Activated CD4-positive, alpha-beta T cell treated with anti-CD3 and anti-CD28 coated beads, Interleukin-2, amount 10 ng/mL, durations not matched to agents 7 days and 5 days (primary cell): Measurements from ENCODE around the gene CFAP65. TPM values are rescaled to one million over a fixed set of nuclear protein-coding genes. Genes with fewer than 3 reads are reported as not detected.

Experiments
- CTCF ChIA-PET: fragments of 350-600 bp; sonication (Branson Sonifier 250); formaldehyde crosslinking; loops from one replicate; lab custom pipeline; 2021; ENCODE audit warnings: antibody characterized with exemption; lab: Charles Lee
- POLR2A ChIA-PET: fragments of 350-600 bp; sonication (Branson Sonifier 250); formaldehyde crosslinking; loops from one replicate; lab custom pipeline; 2021; ENCODE audit warnings: antibody characterized with exemption; lab: Charles Lee
- DNase-seq: peaks from one replicate; pipeline ENCODE4 v3.0.0-alpha.2; 2020
- H3K27ac Mint-ChIP-seq: one replicate; pipeline ENCODE4 v1.8.0; 2021; ENCODE audit warnings: mild to moderate bottlenecking, moderate library complexity, mixed read lengths
- H3K27me3 Mint-ChIP-seq: one replicate; pipeline ENCODE4 v1.8.0; 2021; ENCODE audit warnings: mixed read lengths
- H3K36me3 Mint-ChIP-seq: one replicate; pipeline ENCODE4 v1.8.0; 2021; ENCODE audit warnings: low read depth, mixed read lengths
- H3K4me1 Mint-ChIP-seq: one replicate; pipeline ENCODE4 v1.8.0; 2021; ENCODE audit warnings: mixed read lengths
- H3K4me3 Mint-ChIP-seq: one replicate; pipeline ENCODE4 v1.8.0; 2021; ENCODE audit warnings: mild to moderate bottlenecking, moderate library complexity, mixed read lengths
- H3K9me3 Mint-ChIP-seq: one replicate; pipeline ENCODE4 v1.8.0; 2021; ENCODE audit warnings: mixed read lengths
- total RNA-seq, 2 experiments: library from RNA; stranded (reverse); gene quantifications; one replicate each; pipeline ENCODE4 v1.2.3, GENCODE V29; 2021

The CFAP65 gene
- total RNA-seq, 2 experiments from 2014 or later = not detected

GRCh38 chr2:219010873-219011272, 30.4 kb downstream of the CFAP65 start:
- no peak for DNase-seq
- Mint-ChIP-seq H3K27ac (no peak overlapping the region), H3K4me3 (no peak overlapping the region), H3K4me1 (no peaks in the 10 kb centered on the region), H3K9me3 (no peaks in the 10 kb centered on the region), H3K27me3 (peaks cover 9% of the 10 kb centered on the region), H3K36me3 (no peaks in the 10 kb centered on the region)
- ChIA-PET POLR2A (no interaction called here), CTCF (interaction anchor here (0.7 to 1.8 kb wide), 3 partner anchors 9 to 30 kb away, joined by 3 to 6 read pairs (median 3); partner anchors contain the start of gene CFAP65)

- H3K4me3 Mint-ChIP-seq = no peak overlapping the region
- peak; percentile 30 for DNase-seq
- peaks cover 14% of the 10 kb centered on the region for H3K27me3 Mint-ChIP-seq
- no peaks in the 10 kb centered on the region for H3K9me3 Mint-ChIP-seq
- ChIA-PET POLR2A (no interaction called here), CTCF (interaction anchor here (1.2 to 1.8 kb wide), 2 partner anchors 9 to 20 kb away, joined by 3 to 6 read pairs; no protein-coding TSS in a partner anchor)
- no peaks in the 10 kb centered on the region for H3K4me1 Mint-ChIP-seq
- no peak overlapping the region for H3K27ac Mint-ChIP-seq
- no peaks in the 10 kb centered on the region for H3K36me3 Mint-ChIP-seq
Measured at GRCh38 chr2:219010162-219010756, 31.1 kb downstream of the CFAP65 start.

GRCh38 chr2:219009294-219009693, 32.0 kb downstream of the CFAP65 start:
- Mint-ChIP-seq H3K4me3 (no peak overlapping the region), H3K4me1 (no peaks in the 10 kb centered on the region), H3K9me3 (no peaks in the 10 kb centered on the region), H3K27me3 (peaks cover 23% of the 10 kb centered on the region), H3K36me3 (no peaks in the 10 kb centered on the region), H3K27ac (no peak overlapping the region)
- CTCF ChIA-PET = interaction anchor here (1.5 to 1.8 kb wide), 2 partner anchors 15 to 112 kb away, joined by 3 to 6 read pairs; no protein-coding TSS in a partner anchor
- no peak for DNase-seq
- POLR2A ChIA-PET = no interaction called here

GRCh38 chr2:219003979-219004378, 37.3 kb downstream of the CFAP65 start:
- CTCF ChIA-PET = interaction anchor here (2.2 kb wide), 1 partner anchor 9 kb away, joined by 11 read pairs; no protein-coding TSS in a partner anchor
- Mint-ChIP-seq H3K4me3 (no peak overlapping the region), H3K27me3 (peaks cover 55% of the 10 kb centered on the region), H3K36me3 (no peaks in the 10 kb centered on the region), H3K27ac (no peak overlapping the region), H3K4me1 (peaks cover 5% of the 10 kb centered on the region), H3K9me3 (no peaks in the 10 kb centered on the region)
- POLR2A ChIA-PET = no interaction called here
- no peak for DNase-seq

- peaks cover 5% of the 10 kb centered on the region for H3K4me1 Mint-ChIP-seq
- DNase-seq = no peak
- H3K36me3 Mint-ChIP-seq = no peaks in the 10 kb centered on the region
- ChIA-PET POLR2A (no interaction called here), CTCF (no interaction called here)
- H3K4me3 Mint-ChIP-seq = no peak overlapping the region
- peaks cover 59% of the 10 kb centered on the region for H3K27me3 Mint-ChIP-seq
- no peaks in the 10 kb centered on the region for H3K9me3 Mint-ChIP-seq
- no peak overlapping the region for H3K27ac Mint-ChIP-seq
Measured at GRCh38 chr2:219003267-219003634, 38.1 kb downstream of the CFAP65 start.

GRCh38 chr2:219002395-219003266, 38.7 kb downstream of the CFAP65 start:
- ChIA-PET CTCF (interaction anchor here (1.2 to 1.5 kb wide), 2 partner anchors 22 to 27 kb away, joined by 3 to 5 read pairs; no protein-coding TSS in a partner anchor), POLR2A (no interaction called here)
- peaks cover 65% of the 10 kb centered on the region for H3K27me3 Mint-ChIP-seq
- DNase-seq = peak; percentile 38
- H3K9me3 Mint-ChIP-seq = no peaks in the 10 kb centered on the region
- H3K4me1 Mint-ChIP-seq = peaks cover 5% of the 10 kb centered on the region
- no peaks in the 10 kb centered on the region for H3K36me3 Mint-ChIP-seq
- no peak overlapping the region for H3K27ac Mint-ChIP-seq
- H3K4me3 Mint-ChIP-seq = no peak overlapping the region

- H3K36me3 Mint-ChIP-seq = no peaks in the 10 kb centered on the region
- no peak overlapping the region for H3K27ac Mint-ChIP-seq
- DNase-seq = no peak
- ChIA-PET CTCF (interaction anchor here (1.2 to 1.5 kb wide), 2 partner anchors 22 to 28 kb away, joined by 3 to 5 read pairs; no protein-coding TSS in a partner anchor), POLR2A (no interaction called here)
- H3K4me3 Mint-ChIP-seq = no peak overlapping the region
- peaks cover 5% of the 10 kb centered on the region for H3K4me1 Mint-ChIP-seq
- no peaks in the 10 kb centered on the region for H3K9me3 Mint-ChIP-seq
- H3K27me3 Mint-ChIP-seq = peaks cover 68% of the 10 kb centered on the region
Measured at GRCh38 chr2:219001577-219002394, 39.5 kb downstream of the CFAP65 start.

GRCh38 chr2:219001100-219001576, 40.2 kb downstream of the CFAP65 start:
- ChIA-PET CTCF (interaction anchor here (1.5 kb wide), 1 partner anchor 21 kb away, joined by 5 read pairs; no protein-coding TSS in a partner anchor), POLR2A (no interaction called here)
- DNase-seq = no peak
- Mint-ChIP-seq H3K27ac (no peak overlapping the region), H3K4me3 (no peak overlapping the region), H3K9me3 (no peaks in the 10 kb centered on the region), H3K27me3 (peaks cover 72% of the 10 kb centered on the region), H3K4me1 (peaks cover 5% of the 10 kb centered on the region), H3K36me3 (no peaks in the 10 kb centered on the region)

- Mint-ChIP-seq H3K9me3 (no peaks in the 10 kb centered on the region), H3K27ac (no peak overlapping the region), H3K36me3 (no peaks in the 10 kb centered on the region), H3K4me1 (peaks cover 5% of the 10 kb centered on the region), H3K4me3 (no peak overlapping the region), H3K27me3 (peaks cover 76% of the 10 kb centered on the region)
- POLR2A ChIA-PET = no interaction called here
- CTCF ChIA-PET = no interaction called here
- no peak for DNase-seq
Measured at GRCh38 chr2:219000569-219000960, 40.8 kb downstream of the CFAP65 start.

- Mint-ChIP-seq H3K4me3 (no peak overlapping the region), H3K4me1 (peaks cover 5% of the 10 kb centered on the region), H3K27ac (no peak overlapping the region), H3K27me3 (peaks cover 76% of the 10 kb centered on the region), H3K36me3 (no peaks in the 10 kb centered on the region), H3K9me3 (no peaks in the 10 kb centered on the region)
- POLR2A ChIA-PET = no interaction called here
- DNase-seq = no peak
- CTCF ChIA-PET = interaction anchor here (0.7 kb wide), 1 partner anchor 1149 kb away, joined by 3 read pairs; no protein-coding TSS in a partner anchor
Measured at GRCh38 chr2:218999881-219000568, 41.3 kb downstream of the CFAP65 start.

GRCh38 chr2:218999021-218999880, 42.1 kb downstream of the CFAP65 start:
- no peaks in the 10 kb centered on the region for H3K36me3 Mint-ChIP-seq
- ChIA-PET POLR2A (no interaction called here), CTCF (interaction anchor here (0.7 to 1.5 kb wide), 2 partner anchors 19 to 1149 kb away, joined by 3 to 4 read pairs; no protein-coding TSS in a partner anchor)
- peaks cover 5% of the 10 kb centered on the region for H3K4me1 Mint-ChIP-seq
- H3K9me3 Mint-ChIP-seq = no peaks in the 10 kb centered on the region
- H3K27ac Mint-ChIP-seq = no peak overlapping the region
- peaks cover 77% of the 10 kb centered on the region for H3K27me3 Mint-ChIP-seq
- no peak for DNase-seq
- H3K4me3 Mint-ChIP-seq = no peak overlapping the region
